A673 (cell line): ENCODE results near the gene MTF2. TPM values are rescaled to one million over a fixed set of nuclear protein-coding genes. Genes with fewer than 3 reads are reported as not detected.
"Not testable (repeated sequence)": the region's sequence is repeated elsewhere in the genome, so short reads cannot be mapped to it uniquely, and the experiment has no call there.

Experiments used
- BruUV-seq: library from RNA; stranded (reverse); fragments of 400-500 nt; replicated peaks from 2 replicates; lab custom pipeline; 2021; lab: Mats Ljungman, UMichigan
- CTCF ChIA-PET: fragments of 300-600 bp; sonication (Branson Sonifier 250); formaldehyde crosslinking; loops from one replicate; lab custom pipeline; 2022; ENCODE audit warnings: antibody characterized with exemption; lab: Charles Lee
- POLR2A ChIA-PET: fragments of 300-600 bp; sonication (Branson Sonifier 250); formaldehyde crosslinking; loops from one replicate; lab custom pipeline; 2022; ENCODE audit warnings: antibody characterized with exemption; ENCODE audit not compliant: low non-redundant PET; lab: Charles Lee
- DNase-seq: peaks from one replicate; pipeline ENCODE4 v3.0.0-alpha.2; 2015; ENCODE audit warnings: low spot score
- H3K27ac ChIP-seq: fragments of 200-600 bp; sonication (generic); 2 replicates; pipeline ENCODE4 v1.5.1; 2016; ENCODE audit warnings: mixed run types, low read depth, mild to moderate bottlenecking, mixed read lengths, antibody characterized with exemption, low read length; ENCODE audit not compliant: poor library complexity, severe bottlenecking
- H3K27me3 ChIP-seq: fragments of 200-600 bp; sonication (generic); replicated peaks from 2 replicates; pipeline ENCODE4 v1.6.1; 2017; ENCODE audit warnings: mixed run types, low read depth, mild to moderate bottlenecking, mixed read lengths, antibody characterized with exemption, low read length; ENCODE audit not compliant: insufficient read depth, poor library complexity
- H3K36me3 ChIP-seq: fragments of 200-600 bp; sonication (generic); 2 replicates; pipeline ENCODE4 v1.6.1; 2016; ENCODE audit warnings: mixed run types, mild to moderate bottlenecking, mixed read lengths, antibody characterized with exemption, low read length; ENCODE audit not compliant: insufficient read depth, poor library complexity, severe bottlenecking
- H3K4me1 ChIP-seq: fragments of 200-600 bp; sonication (generic); 2 replicates; pipeline ENCODE4 v1.6.1; 2017; ENCODE audit warnings: mixed run types, mild to moderate bottlenecking, mixed read lengths, antibody characterized with exemption, low read length; ENCODE audit not compliant: insufficient read depth, poor library complexity, severe bottlenecking
- H3K4me3 ChIP-seq: fragments of 200-600 bp; sonication (generic); 2 replicates; pipeline ENCODE4 v1.5.1; 2016; ENCODE audit warnings: low read depth, mixed run types, mild to moderate bottlenecking, mixed read lengths, low read length; ENCODE audit not compliant: poor library complexity, severe bottlenecking
- H3K9me3 ChIP-seq: fragments of 200-600 bp; sonication (generic); 2 replicates; pipeline ENCODE4 v1.6.1; 2016; ENCODE audit warnings: mixed run types, low read depth, mild to moderate bottlenecking, mixed read lengths, antibody characterized with exemption, low read length; ENCODE audit not compliant: poor library complexity, severe bottlenecking
- CTCF ChIP-seq: fragments of 300-800, 200-600 bp; sonication (generic); conservative IDR thresholded peaks from 2 replicates; pipeline ENCODE4 v1.5.1; 2017; ENCODE audit warnings: low read depth, mild to moderate bottlenecking, antibody characterized with exemption, low read length, moderate library complexity, mixed read lengths
- EZH2 ChIP-seq: fragments of 200-600 bp; sonication (generic); IDR thresholded peaks from 2 replicates; pipeline ENCODE4 v1.6.1; 2017; ENCODE audit warnings: borderline replicate concordance, low read depth, mild to moderate bottlenecking, mixed read lengths, antibody characterized with exemption, low read length; ENCODE audit not compliant: poor library complexity, severe bottlenecking
- intact Hi-C: fragments of 100-400 bp; cut with micrococcal nuclease; formaldehyde crosslinking; loops from one replicate; pipeline ENCODE4 v1.10.0; 2022; ENCODE audit not compliant: unreplicated experiment
- total RNA-seq: library from RNA; stranded (reverse); gene quantifications from 2 replicates; pipeline ENCODE4 v1.2.3, GENCODE V29; 2021

MTF2 gene
- total RNA-seq, 1 experiment from 2014 or later: 68.5 TPM

- Histone ChIP-seq H3K27ac (no peak overlapping the region), H3K36me3 (peaks cover 44% of the 10 kb centered on the region), H3K4me3 (no peak overlapping the region), H3K4me1 (no peaks in the 10 kb centered on the region), H3K9me3 (no peaks in the 10 kb centered on the region), H3K27me3 (no peaks in the 10 kb centered on the region)
- POLR2A ChIA-PET: no interaction called here
- no peak for DNase-seq
- TF ChIP-seq EZH2: no peak
- TF ChIP-seq CTCF: no peak
- intact Hi-C loops: no loop called here
- CTCF ChIA-PET: no interaction called here
- no TSS peak for BruUV-seq
Measured at GRCh38 chr1:93155335-93155734, 76.3 kb downstream of the MTF2 start.

GRCh38 chr1:93159337-93159736, 80.3 kb downstream of the MTF2 start:
- no peak overlapping the region for H3K4me3 ChIP-seq
- no peak for DNase-seq
- ChIA-PET POLR2A (no interaction called here), CTCF (no interaction called here)
- intact Hi-C loops: no loop called here
- H3K9me3 ChIP-seq: no peaks in the 10 kb centered on the region
- peaks cover 40% of the 10 kb centered on the region for H3K36me3 ChIP-seq
- no peaks in the 10 kb centered on the region for H3K27me3 ChIP-seq
- no peaks in the 10 kb centered on the region for H3K4me1 ChIP-seq
- H3K27ac ChIP-seq: no peak overlapping the region
- TF ChIP-seq EZH2 (no peak), CTCF (no peak)
- BruUV-seq: no TSS peak

GRCh38 chr1:93163314-93163713, 84.2 kb downstream of the MTF2 start:
- POLR2A ChIA-PET, H3K27me3 ChIP-seq, BruUV-seq, H3K27ac ChIP-seq, H3K4me3 ChIP-seq, H3K9me3 ChIP-seq, intact Hi-C loops, CTCF ChIA-PET, H3K4me1 ChIP-seq, DNase-seq: not testable (repeated sequence)
- peaks cover 14% of the 10 kb centered on the region for H3K36me3 ChIP-seq

- intact Hi-C loops: no loop called here
- ChIA-PET CTCF (no interaction called here), POLR2A (no interaction called here)
- Histone ChIP-seq H3K36me3 (peaks cover 1% of the 10 kb centered on the region), H3K27ac (no peak overlapping the region), H3K9me3 (peaks cover 7% of the 10 kb centered on the region), H3K4me3 (no peak overlapping the region), H3K27me3 (no peaks in the 10 kb centered on the region), H3K4me1 (no peaks in the 10 kb centered on the region)
- TF ChIP-seq CTCF (no peak), EZH2 (no peak)
- DNase-seq: no peak
- BruUV-seq: no TSS peak
Measured at GRCh38 chr1:93164816-93165215, 85.7 kb downstream of the MTF2 start.

- BruUV-seq, POLR2A ChIA-PET, DNase-seq, H3K9me3 ChIP-seq, H3K27me3 ChIP-seq, CTCF ChIA-PET, H3K27ac ChIP-seq, intact Hi-C loops, H3K36me3 ChIP-seq, H3K4me1 ChIP-seq, H3K4me3 ChIP-seq: not testable (repeated sequence)
Measured at GRCh38 chr1:93165895-93166294, 86.8 kb downstream of the MTF2 start.
